CMK (cell line): ENCODE data around the gene LCTL.

Experiments
- DNase-seq: peaks from one replicate; pipeline ENCODE4 v3.0.0-alpha.2; 2010; ENCODE audit warnings: low read depth

The LCTL gene

DNA sequence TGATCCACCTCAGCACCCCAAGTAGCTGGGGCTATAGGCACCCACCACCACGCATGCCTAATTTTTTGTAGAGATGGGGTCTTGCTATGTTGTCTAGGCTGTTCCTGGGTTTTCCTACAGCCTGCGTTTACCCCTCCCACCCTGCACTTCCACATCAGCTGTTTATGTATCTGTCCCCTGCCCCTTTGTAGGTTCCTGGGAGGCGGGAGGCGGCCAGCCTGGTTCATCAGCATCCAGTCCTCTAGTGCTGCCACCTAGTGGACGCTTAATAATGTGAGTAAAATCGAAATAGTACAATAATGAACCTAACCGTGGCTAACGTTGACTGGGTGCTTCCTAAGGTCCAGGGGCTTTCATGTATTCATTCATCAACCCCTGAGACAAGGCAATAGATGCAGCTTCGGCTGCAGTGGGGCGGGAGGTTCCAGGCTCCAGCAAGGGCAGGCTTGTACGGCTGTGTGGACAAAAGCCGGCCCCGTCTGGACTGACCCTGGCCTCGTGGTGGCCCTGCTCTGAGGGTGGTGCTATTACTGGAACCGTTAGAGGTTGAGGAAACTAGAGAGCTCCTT, 1.2 kb upstream of the LCTL start:
- peak; percentile 40 for DNase-seq

DNA sequence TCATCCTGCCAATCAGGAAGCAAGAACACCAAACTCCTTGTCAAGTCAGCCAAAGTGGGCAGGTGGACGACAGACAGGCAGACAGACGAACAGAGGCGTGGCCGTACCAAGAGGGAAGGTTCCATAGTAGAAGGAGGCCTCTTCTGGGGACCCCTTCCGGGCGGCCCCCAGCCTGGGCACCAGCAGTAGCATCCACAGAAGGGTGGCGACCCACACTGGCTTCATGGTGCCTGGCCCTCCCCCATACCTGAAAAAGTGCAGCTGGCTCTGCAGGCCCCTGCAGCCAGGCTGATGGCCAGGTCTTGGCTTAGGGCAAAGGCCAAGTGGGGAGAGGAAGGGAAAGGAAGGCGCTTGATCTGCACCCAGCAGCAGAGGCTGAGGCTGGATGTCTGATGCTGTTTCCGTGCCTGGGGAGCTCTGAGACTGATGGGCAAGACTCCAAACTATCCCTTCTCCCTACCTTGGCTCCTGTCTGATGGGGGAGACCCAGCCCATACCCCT, 607 bp downstream of the LCTL start:
- no peak for DNase-seq

DNA sequence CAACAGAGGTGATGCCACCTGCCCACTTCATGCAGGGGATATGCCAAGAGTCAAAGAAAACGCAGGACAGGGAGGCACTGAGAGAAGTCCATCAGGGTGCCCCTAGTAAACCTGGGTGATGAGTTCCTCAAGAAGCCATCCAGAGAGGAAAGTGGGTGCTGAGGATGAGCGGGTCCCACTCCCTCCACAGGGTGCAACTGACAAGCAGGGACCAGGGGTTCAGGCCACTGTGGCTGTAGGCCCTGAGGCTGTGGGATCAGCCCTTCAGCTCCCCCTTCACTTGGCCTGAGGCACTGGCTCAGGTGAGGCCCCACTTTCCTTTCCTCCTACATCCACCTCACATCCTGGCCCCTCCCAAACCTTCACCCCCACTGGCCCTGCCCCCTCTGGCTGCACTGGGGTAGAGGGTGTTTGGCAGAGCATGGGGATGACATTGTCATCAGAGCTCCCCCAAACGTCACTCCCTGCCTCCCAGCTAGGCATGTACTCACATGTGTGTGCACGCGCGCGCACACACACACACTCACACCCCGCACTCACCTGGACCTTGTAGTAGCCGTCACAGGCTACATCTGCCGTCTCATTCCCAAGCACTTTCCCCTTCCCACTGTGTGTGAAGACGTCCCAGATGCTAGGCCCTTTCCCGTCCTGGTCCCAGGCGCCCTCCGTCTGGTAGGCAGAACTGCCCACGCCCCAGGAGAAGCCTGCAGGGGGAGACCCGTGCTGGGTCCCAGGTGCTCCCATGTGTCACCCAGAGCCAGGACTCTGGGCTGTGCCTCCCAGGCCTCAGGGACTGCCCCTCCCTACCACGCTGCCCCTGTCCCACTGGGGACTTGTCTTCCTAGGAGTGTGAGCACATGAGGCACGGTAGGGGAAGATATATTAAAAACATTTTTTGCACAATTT, 1.4 kb downstream of the LCTL start:
- DNase-seq = no peak

DNA sequence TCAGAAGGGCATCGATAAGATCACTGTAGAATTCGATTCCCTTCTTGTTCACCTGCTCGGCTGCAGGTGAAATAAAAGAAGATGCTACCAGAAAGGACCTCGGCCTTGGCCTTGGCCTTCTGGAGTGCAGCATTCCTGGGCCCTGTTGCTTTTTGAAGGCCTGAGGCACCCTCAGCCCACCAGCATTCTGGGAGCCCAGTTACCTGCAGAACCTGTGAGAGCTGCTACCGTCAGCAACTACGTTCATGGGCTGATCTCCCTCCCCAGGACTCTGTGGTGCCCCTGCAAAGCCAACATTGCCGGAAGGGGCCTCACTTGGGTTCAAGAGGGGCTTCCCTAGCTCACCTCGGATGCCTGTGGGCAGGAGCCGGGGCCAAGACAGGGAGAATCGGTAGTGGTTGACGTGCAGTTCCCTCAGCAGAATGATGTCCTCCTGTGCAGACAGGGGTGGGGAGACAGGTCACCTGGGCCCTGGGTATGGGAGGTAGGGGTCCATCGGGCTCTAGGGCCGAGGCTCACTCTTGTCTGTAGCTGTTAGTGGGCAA, 2.2 kb downstream of the LCTL start:
- no peak for DNase-seq

DNA sequence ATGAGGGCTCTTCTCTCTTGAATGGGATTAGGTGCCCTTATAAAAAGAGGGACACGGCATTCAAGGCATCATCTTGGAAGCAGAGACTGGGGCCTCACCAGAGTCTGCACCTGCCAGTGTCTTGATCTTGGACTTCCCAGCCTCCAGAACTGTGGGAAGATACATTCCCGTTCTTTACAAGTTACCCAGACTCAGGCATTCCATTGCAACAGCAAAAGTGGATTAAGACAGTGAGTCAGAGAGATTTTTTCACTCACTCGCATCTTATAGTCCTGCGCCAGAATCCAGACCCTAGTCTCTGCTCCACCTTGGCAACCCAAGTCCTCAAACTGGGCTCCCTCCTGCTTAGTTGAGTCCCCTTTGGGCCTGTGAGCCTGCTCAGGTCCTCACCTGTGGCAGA, 2.7 kb downstream of the LCTL start:
- DNase-seq = no peak

DNA sequence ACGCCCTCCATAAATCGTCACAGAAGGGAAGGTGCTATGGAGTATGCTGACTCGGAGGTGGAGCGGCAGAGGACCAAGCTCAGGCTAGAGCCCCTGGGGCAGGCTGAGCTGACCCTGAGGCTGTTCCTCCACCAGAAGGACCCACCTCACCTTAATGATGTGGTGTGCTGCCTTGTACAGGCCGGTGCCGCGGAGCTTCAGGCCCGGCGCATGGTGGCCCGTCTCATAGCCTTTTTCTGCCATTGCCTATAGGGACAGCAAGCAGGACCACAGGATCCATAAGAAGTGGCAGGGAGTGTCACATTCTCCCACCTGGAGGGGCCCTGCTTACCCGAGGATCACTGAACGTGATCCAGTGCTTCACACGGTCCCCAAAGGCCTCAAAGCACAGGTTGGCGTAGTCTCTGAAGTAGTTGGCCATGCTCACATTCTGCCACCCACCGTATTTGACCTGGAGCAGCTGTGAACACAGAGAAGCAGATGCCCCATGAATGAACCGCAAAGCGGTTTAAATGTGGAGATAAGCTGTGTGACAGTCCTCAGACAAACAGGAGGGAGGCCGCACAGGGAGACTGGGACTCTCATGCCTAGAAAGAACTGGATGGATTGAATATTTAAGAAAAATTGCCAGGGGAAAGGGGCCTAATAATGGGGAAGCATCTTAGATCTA, 4.8 kb downstream of the LCTL start:
- no peak for DNase-seq

DNA sequence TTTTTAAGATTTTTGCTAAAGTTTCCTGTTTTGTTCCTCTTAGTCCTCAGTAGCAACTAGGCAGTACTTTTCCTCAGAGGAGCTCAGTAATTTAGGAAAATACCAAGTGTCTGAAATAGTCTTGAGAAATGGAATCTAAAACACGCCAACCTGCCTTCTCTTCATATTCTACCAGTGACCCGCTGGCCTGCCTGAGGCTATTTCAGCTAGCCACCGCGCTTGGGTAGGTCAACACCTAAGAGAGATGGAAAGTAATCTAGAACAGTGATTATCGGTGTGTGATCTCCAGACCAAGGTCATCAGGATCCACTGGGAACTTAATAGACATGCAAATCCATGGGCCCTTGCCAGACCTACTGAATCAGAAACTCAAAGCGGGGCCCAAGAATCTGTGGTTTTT, 7.5 kb downstream of the LCTL start:
- DNase-seq = no peak

DNA sequence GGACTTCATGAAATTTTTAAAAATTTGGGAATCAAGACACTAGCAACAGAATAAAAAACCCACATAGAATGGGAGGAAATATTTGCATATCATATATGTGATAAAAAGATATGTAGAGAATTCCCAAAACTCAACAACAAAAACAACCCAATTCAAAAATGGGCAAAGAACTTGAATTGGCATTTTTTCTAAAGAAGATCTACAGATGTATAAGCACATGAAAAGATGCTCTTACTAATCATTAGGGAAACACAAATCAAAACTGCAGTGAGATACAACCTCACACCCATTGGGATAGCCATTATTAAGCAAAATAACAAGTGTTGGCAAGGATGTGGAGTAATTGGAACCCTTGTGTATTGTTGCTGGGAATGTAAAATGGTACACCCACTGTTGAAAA, 10.1 kb downstream of the LCTL start:
- no peak for DNase-seq

DNA sequence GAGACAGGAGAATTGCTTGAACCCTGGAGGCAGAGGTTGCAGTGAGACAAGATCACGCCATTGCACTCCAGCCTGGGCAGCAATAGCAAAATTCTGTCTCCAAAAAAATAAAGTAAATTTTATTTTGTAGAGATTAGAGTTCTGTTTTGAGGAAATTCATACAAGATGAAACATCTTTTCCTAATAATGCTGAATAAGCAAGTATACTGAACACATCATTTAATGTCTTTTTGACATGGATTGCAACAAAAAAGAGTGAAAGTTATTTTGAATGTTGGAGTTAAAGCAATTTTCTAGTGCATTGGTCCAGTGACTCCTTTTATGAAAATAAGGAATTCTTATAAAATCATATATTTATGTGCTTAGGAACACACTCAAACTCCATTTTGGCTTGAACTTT, 20.5 kb downstream of the LCTL start:
- no peak for DNase-seq

DNA sequence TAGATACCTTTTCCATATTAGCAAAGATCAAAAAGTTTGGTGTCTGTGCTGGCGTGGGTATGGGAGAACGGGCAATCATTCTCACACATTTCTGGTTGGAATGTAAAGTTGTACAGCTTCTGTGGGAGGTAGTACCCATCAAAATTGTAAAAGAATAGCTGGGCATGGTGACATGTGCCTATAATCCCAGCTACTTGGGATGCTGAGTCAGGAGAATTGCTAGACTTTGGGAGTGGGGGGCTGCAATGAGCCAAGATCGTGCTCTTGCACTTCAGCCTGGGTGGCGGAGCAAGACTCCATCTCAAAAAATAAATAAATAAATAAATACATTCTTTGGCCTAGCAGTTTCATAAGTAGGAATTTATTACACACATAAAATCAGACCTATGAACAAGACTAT, 22.9 kb downstream of the LCTL start:
- no peak for DNase-seq

DNA sequence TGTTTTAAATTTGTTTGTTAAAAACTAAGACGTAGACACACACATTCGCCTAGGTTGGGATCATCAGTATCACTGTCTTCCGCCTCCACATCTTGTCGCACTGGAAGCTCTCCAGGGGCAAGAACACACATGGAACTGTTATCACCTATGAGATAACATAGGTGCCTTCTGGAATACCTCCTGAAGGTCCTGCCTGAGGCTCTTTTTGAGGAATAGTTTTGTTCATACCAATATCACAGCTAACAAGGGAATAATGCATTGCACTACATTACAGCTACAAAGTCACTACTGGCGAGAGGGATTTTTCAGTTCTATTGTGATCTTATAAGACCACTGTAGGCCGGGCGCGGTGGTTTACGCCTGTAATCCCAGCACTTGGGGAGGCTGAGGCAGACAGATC, 30.7 kb downstream of the LCTL start:
- no peak for DNase-seq

DNA sequence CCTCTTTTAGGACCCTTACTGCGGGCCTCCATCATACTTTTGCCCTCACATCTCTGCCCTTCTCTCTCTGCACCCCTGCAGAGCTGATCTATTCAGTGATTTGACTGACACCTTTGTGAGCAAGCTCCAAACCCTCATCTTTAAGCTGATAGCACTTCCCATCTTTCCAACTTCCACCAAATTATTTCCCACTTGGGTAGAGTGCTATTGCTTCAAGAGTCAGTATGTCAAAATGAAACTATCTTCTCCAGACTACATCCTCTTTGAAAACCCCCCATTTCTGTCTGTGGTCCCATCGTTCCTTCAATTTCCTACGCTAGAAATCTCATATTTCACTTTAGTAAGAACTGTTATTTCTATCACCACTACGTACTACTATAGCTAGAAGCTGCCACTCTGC, 41.0 kb downstream of the LCTL start:
- DNase-seq = no peak

DNA sequence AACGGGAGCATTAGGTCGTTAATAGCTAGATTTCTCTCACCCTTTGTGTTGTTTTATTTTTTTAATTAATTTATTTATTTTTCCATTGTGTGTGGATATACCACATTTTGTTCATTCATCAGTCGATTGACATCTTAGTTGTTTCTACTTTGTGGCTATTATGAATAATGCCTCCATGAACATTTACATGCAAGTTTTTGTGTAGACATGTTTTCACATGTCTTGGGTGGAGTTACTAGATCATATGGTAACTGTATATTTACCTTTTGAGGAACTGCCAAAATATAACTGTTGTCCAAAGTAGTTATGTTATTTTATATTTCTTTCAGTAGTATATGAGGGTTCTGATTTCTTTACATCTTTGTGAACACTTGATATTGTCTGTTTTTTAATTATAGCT, 41.9 kb downstream of the LCTL start:
- DNase-seq = no peak

DNA sequence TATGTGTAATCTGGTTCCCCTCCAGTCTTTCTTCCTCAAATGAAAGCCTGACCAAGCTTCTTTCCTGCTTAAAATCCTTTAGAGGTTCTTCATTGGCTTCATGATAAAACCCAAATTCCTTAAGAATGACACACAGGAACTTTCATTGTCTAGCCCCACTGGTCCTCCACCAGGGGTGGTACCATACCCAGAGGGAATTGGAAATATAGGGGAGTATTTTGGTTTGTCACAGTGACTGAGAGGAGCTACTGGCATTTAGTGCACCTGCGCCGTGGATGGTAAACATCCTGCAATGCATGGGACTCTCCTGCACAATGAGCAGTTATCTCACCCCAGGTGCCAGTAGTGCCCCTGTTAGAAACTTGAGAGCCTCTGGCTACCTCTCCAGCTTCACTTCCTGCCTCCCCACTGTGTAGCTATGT, 49.9 kb downstream of the LCTL start:
- DNase-seq = no peak

DNA sequence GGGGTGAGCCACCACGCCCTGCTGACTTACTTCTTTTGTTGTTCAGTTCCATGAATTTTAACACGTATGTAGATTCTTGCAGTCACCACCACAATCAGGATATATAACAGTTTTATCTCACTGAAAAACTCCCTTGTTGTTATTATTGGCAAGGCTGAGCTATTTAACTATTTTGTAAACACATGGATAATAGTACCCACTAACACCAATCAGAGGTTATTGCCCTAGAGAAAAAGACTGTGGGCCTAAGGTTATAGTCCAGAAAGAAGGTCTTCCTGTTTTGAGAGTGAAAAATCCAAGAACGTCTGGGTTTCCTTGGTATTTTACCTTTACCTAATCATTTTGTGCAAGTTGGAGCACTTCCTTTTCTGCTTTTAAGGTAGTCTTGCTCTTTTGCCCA, 51.2 kb downstream of the LCTL start:
- DNase-seq = no peak

DNA sequence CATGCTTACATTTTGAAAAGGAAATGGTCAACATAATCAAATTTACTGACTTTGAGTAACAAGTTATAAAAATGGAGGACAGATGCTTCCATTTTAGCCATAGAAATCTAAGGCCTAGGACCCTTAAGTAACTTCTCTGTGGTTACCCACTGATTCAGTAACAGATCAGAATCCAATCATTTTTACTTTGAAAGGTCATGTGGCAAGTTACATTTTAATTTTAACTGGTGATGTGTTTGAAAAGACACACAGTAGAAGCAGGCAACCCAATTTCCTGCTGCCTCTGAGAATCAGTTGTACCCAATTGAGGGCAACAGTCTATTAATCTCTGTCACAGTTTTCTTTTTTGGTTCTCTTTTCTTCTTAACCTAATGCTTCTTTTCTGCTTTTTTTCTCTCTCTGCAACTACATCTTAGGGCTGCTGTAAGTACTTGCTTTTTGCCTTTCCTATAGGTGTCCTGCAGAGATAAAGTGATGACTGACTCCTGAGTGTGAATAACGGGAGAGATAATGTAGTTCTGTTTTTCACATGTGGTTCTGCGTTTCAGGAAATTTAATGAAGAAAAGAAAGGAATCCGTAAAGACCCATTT, 57.4 kb downstream of the LCTL start:
- no peak for DNase-seq

DNA sequence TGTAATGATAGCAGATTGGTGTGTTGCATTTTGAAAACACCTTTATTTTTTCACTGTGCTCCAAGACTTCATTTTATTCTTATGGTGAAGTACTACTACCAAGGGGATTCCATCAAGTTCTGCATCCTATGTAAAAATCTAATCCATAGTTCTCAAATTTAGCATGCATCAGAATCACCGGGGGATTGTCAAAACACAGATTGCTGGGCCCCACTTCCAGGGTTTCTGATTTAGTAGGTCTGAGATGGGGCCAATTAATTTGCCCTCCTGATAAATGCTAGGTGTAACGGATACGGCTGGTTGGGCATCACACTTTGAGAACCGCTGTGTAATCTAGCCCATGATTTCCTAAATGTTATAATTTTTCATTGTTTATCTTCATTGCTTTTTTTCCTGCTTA, 60.0 kb downstream of the LCTL start:
- DNase-seq = no peak

DNA sequence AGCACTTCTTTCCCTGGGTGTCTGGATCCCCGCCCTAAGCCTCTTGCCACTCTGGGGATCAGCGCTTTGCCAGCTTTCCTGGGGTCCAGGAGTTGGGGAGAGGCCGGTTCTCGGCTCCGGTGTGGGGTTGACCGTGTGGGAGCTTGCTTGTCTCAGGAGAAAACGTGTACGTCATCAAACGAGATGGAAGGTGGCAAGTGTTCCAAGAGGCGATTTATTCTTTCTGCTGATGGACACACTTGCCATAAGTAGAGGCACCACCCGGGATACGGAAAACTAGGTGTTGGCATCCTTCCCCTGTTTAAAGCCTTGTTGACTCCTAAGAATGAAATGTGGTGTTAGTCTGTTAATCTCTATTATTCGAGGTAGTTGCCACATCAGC, 60.4 kb downstream of the LCTL start:
- no peak for DNase-seq

DNA sequence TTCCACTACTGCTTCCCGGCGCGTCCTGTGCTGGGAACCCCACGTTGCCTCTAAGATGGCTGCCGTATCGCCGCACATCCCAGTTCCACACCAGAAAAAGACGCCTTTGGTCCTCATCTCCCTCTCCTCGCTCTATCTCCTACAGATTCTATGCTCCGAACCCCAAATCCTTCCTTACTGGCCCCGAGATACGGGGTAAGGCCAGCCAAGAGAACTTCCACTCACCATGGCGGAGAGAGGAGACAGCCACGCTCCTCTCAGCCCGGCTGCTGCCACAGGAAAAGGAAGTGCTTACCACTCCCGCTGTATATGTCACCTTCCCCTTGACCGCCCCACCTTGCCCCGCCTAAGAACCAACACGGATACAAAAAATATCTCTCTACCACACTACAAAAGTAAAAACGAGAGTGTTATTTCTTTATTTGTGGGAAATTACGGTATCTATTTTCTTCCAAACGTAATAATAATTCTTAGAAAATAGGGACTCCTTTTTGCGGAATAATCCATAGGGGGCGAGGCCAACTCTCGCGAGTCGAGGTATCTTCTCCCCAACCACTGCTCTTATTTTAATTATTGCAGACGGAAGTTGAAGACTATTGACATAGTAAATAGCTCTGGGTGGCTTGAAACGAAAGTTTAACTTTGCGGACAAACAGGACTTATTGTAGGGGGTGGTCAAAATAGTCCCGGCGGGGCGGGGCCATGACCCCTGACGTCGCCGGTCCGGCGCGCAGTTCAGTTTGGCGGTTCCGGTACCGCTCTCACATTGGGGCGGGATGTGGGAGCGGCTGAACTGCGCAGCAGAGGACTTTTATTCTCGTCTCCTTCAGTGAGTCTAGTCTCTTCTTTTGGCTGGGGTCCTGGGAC, 61.0 kb downstream of the LCTL start, which contains the start of the genes RPL4 and ZWILCH:
TSS of gene RPL4 (minus strand) at position 293 of the 867 bp plus-strand sequence. CDS start at position 228, 65 bp downstream.
TSS of gene ZWILCH (plus strand) at position 764 of the 867 bp plus-strand sequence. CDS start at position 777, 13 bp downstream.
- peak; percentile 63 for DNase-seq

DNA sequence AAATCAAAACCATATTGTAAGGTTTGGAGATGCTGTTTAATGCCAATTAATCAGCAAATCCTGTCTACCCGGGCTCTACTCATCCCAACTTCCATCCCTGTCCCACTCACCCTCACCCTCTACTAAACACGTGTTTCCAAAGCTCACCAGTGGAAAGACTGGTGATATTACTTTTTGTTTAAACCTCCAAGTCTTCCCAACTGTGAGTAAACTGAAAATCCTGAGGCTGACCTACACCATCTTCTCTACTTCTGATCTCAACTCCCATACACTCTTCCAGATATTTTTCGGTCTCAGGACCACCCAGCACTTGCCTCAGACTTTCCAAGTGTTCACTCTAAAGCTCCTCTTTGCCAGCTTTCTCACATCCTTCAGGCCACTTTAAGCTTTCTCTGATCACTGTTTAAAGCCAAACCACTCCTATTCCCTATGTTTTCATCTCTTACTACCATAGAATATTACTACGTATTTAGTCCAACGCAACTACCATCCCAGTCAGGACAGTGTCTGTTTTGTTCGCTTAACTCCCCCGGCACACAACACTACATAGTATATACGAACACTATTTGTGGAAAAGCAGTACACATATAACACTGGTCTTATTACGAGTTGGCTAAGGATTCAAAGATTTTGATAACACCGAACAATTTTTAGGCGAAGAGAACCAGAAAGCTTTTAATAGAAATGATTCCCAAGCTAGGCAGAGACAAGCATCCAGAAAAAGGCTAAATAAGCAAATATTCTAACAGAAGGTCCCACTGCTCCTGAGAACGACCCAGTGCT, 61.8 kb downstream of the LCTL start:
- no peak for DNase-seq
